Midbrain (tissue), 1 donor: ENCODE data around the gene STX2.

Experiments
- DNase-seq: peaks from one replicate; lab custom pipeline; 2025; lab: John Stamatoyannopoulos, UW

STX2 gene

DNA sequence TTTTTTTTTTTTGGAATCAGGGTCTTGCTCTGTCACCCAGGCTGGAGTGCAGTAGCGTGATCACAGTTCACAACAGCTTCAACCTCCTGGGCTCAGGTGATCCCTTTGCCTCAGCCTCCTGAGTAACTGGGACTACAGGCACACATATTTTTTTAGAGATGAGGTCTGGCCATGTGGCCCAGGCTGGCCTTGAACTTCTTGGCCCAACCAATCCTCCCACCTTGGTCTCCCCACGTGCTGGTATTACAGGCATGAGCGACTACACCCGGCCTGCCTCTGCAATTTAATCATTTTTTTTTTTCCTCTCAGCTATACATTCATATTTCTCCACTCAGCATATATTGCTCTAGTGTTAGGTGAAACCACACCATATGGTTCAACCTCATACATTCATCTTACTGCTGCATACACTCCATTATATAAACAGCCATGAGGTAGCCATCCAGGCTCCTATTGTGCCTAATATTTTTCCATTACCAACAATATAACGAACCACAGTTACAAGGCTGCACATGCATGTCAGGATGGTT lies 7.1 kb downstream of the STX2 start:
- DNase-seq: no peak

DNA sequence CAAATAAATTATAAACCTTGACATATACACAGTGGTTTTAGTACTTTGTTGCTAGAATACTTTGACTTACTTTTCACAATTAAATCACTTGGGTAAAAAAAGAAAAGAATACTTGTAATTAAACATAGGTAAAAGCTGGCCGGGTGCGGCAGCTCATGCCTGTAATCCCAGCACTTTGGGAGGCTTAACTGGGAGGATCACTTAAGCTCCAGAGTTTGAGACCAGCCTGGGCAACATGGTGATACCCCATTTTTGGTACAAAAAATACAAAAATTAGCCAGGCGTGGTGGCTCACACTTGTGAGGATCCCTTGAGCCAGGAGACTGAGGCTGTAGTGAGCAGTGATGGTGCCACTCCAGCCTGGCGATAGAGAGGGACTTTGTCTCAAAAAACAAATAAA lies 7.8 kb downstream of the STX2 start:
- DNase-seq: no peak

- no peak for DNase-seq
Measured at GRCh38 chr12:130830246-130830551, 8.9 kb downstream of the STX2 start.

- DNase-seq: no peak
Measured at GRCh38 chr12:130829391-130830245, 9.4 kb downstream of the STX2 start.

- DNase-seq: no peak
Measured at GRCh38 chr12:130828895-130829294, 10.2 kb downstream of the STX2 start.

DNA sequence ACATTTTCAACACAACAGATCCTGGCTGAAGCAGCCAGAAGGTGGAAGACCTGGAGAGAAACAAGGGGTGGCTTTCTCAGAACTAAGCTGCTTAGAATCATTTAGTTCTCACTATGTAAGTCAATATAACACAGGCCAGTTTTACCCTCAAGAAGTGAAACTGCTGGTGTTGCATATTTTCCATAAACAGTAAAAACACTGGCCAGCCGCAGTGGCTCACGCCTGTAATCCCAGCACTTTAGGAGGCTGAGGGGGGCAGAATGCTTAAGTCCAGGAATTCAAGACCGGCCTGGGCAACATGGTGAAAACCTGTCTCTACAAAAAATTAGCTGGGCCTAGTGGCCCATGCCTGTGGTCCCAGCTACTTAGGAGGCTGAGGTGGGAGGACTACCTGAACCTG lies 11.6 kb downstream of the STX2 start:
- no peak for DNase-seq

DNA sequence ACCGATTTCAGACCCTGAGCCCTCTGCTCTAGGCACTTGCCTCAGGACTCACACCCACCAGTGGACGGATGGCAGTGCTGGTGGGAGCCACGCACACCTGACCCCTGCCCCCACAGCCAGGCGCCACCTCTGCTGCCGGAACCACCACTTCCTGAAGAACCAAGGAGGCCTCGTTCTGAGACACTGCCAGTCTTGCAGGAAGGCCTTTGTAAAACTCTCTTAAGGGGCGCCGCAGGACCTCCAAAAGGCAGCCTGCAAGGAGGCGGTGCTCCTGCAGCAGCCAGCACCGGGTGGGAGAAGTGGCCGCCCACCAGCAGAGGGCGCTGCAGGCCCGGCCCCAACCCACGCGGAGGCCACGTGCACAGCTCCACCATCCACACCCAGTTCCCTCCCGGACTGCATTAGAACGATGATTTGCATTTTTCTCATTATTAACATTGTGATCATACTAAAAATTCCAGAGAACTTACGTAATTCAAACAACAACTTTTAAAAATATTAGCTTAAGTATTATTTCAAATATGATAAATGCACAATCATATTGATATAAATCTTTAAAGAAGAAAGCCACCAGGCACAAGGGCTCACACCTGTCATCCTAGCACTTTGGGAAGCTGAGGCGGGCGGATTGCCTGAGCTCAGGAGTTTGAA lies 12.8 kb downstream of the STX2 start:
- peak; percentile 28 for DNase-seq

DNA sequence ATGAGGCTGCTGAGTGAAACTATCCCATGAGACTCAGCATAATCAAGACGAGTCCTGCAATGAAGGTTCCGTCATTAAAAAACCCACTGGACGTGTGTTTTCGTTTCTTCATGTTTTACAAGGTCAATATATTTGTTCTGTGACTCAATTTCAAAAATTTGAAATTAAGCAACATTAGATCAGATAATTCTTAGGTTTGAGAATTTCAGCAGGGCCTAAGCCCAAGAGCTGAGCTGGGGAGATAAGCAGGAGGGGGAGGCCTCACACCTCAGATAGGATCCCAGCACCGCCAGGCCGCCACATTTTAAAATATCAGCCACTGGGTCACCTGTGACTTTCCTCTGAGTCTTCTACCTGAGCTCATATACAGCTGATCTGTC lies 13.3 kb downstream of the STX2 start:
- DNase-seq: no peak

- no peak for DNase-seq
Measured at GRCh38 chr12:130819681-130820080, 19.4 kb downstream of the STX2 start.

GRCh38 chr12:130818635-130819576 lies 20.1 kb downstream of the STX2 start:
- DNase-seq: peak; percentile 45

DNA sequence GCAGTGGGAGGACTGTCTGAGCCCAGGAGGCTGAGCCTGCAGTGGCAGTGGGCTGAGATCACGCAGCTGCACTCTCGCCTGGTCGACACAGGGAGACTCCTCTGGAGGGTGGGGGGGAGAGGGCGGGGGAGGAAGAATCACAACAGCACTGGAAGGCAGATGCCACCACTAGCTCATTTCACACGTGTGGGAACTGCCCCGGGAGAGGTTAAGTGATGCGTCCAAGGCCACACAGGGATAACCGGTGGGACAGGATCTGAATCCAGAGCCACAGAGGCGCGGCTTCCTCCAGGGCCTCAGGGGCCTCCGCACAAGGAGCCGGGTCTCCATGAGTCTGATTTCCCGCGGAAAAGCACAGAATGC lies 20.8 kb downstream of the STX2 start:
- no peak for DNase-seq

GRCh38 chr12:130817804-130818203 lies 21.2 kb downstream of the STX2 start:
- no peak for DNase-seq

GRCh38 chr12:130816097-130816496 lies 23.0 kb downstream of the STX2 start:
- DNase-seq: no peak

- DNase-seq: no peak
Measured at GRCh38 chr12:130815028-130815741, 23.9 kb downstream of the STX2 start.

GRCh38 chr12:130813949-130814348 lies 25.1 kb downstream of the STX2 start:
- no peak for DNase-seq

DNA sequence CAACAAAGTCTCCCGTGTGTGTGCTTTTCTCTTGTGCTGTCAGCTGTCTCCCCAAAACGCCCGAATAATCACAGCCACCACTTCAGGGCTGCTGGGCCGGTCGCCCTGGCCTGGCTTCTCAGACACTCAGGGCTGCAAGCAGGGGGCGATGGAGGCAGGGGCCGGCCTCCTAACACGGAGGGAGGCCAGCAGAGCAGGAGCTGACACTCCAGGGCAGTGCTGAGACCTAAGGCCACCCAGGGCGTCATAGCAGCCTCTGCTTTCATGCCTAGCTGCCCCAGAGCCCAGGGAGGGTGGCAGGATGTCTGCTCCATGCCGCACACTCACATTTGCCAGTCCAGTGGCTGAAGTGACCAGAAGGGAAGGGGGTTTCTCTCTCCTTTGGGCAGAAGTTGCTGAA lies 25.6 kb downstream of the STX2 start:
- DNase-seq: no peak

DNA sequence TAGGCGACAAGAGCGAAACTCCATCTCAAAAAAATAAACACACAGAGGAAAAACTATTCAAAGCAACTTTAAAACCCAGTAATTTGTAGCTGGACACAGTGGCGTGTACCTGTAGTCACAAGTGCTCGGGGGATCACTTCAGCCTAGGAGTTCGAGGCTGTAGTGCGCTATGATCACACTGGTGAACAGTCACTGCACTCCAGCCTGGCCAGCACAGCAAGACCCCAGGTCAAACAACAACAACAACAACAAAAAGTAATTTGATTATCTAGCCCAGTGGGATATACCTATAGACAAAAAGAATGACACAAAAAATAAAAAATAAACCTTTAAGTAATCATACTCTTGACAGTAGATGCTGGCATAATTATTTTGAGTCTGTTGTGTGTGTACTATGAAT lies 29.3 kb downstream of the STX2 start:
- no peak for DNase-seq

DNA sequence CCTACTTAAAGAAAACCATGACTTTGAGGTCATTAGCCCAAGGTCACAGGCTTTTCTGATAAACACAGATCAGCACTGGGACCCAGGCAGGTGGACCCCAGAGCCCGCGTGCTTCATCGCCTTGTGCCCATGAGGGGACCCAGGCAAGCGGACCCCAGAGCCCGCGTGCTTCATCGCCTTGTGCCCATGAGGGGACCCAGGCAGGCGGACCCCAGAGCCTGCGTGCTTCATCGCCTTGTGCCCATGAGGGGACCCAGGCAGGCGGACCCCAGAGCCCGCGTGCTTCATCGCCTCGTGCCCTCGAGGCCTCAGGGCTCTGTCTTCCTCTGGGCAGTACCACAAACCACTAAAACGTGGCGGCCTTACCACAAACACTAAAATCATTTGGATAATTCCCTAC lies 31.7 kb downstream of the STX2 start:
- DNase-seq: no peak

GRCh38 chr12:130806574-130806973 lies 32.5 kb downstream of the STX2 start:
- DNase-seq: no peak

DNA sequence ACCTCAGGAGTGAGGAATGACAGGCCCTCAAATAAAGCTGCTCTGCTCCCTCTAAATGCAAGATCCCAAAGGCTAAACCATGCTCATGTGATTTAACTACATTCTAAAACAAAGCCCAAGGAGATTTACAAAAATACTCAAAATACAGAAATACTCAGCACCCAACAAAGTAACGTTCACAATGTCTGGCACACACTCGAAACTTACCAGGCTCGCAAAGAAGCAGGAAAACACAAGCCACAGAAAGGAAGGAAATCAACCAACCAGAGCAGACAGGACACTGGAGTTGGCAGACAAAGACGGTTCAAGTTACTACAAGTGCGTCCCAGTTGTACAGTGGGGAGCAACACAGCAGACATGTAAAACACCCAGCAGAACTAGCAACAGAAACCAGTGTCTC lies 33.4 kb downstream of the STX2 start:
- DNase-seq: no peak

DNA sequence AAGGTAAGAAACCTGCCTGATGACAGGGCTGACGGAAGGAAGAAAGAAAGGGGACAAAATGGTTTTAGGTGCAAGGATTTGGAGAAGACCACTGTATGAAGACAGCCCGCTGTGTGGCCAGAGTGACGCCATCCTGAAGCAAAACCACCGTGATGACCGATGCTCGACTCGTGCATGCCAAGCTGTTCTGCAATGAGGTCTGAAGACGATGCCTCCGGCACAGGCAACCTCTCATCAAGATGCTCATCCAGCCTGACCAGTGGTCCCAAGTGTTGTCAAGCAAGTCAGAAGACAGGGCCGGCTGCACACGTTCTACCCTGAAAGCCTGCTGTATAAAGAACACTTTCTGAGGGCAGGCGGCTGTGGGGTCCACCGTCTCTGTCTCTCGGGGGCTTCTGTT lies 34.8 kb downstream of the STX2 start:
- DNase-seq: no peak

DNA sequence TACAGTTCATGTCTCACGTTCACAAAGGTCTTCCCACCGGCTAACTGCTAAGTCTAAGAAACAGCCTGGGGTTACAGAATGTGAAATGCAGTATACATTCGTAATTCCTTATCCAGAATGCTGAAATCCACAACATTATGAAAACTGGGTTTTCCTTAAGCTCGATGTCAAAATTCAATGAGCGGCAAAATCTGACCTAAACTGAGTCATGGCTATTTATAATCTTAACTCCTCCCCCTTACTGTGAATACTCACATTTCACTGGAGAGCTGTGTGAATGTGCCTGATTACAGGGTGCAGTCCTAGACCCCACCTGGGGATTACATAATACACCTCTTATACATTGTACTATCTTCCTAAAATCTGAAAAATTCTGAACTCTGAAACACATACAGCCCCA lies 35.3 kb downstream of the STX2 start:
- no peak for DNase-seq
